K562 (cell line): ENCODE data around the gene C21orf58. TPM values are rescaled to one million over a fixed set of nuclear protein-coding genes. Genes with fewer than 3 reads are reported as not detected.

Source experiments
- ATF7 ChIP-seq: fragments of 450-650 bp; IDR thresholded peaks from 2 replicates; pipeline ENCODE4 v1.7.1; 2014; ENCODE audit warnings: mild to moderate bottlenecking, moderate library complexity
- CBFA2T3 ChIP-seq: fragments of 450-650 bp; IDR thresholded peaks from 2 replicates; pipeline ENCODE4 v1.6.1; 2017
- CBX3 ChIP-seq, 2 experiments: IDR thresholded peaks; 1 replicate in 1 of 2; 2 replicates in 1 of 2; pipeline ENCODE4 v1.6.1; 2012; ENCODE audit warnings: inconsistent platforms in 2 of 2, low read length in 2 of 2, borderline replicate concordance in 1 of 2, control low read depth in 1 of 2
- CXXC5 ChIP-seq: fragments of 250-450 bp; sonication (Bioruptor Pico); IDR thresholded peaks from 2 replicates; pipeline ENCODE4 v1.8.0; 2022; ENCODE audit warnings: inconsistent platforms, mild to moderate bottlenecking, moderate library complexity
- KDM1A ChIP-seq, 2 experiments: fragments of 450-650 bp; IDR thresholded peaks; 2 replicates each; pipeline ENCODE4 v1.6.1; 2016; ENCODE audit warnings: mild to moderate bottlenecking in 2 of 2
- MNT ChIP-seq, 2 experiments: fragments of 450-650 bp; conservative IDR thresholded peaks; 2 replicates each; pipeline ENCODE4 v1.6.1; 2017; ENCODE audit warnings: mild to moderate bottlenecking in 2 of 2, moderate library complexity in 2 of 2
- NRF1 ChIP-seq, 2 experiments: fragments of 450-650 bp; IDR thresholded peaks in 1 of 2; conservative IDR thresholded peaks in 1 of 2; 2 replicates each; pipeline ENCODE4 v1.6.1; 2014; ENCODE audit warnings: mild to moderate bottlenecking in 2 of 2
- POLR2AphosphoS5 ChIP-seq: IDR thresholded peaks from 2 replicates; pipeline ENCODE4 v1.6.1; 2011; ENCODE audit warnings: mild to moderate bottlenecking, low read depth, low read length, moderate library complexity; ENCODE audit not compliant: control insufficient read depth, insufficient read depth
- RBM17 ChIP-seq: fragments of 200-400 bp; formaldehyde crosslinking; IDR thresholded peaks from 2 replicates; pipeline ENCODE4 v1.6.1; 2017; ENCODE audit warnings: low read depth, mild to moderate bottlenecking, low read length, borderline replicate concordance
- SIX5 ChIP-seq, 2 experiments: IDR thresholded peaks; 2 replicates each; pipeline ENCODE4 v1.6.1; 2011; ENCODE audit warnings: low read length in 2 of 2, borderline replicate concordance in 1 of 2, low read depth in 1 of 2, mild to moderate bottlenecking in 1 of 2, moderate library complexity in 1 of 2; ENCODE audit not compliant: insufficient read depth in 1 of 2
- SMARCA4 ChIP-seq: fragments of 450-650 bp; IDR thresholded peaks from 2 replicates; pipeline ENCODE4 v1.6.1; 2016
- SRF ChIP-seq, 2 experiments: fragments of 250-450, 450-650 bp in 1 of 2; sonication (Bioruptor Pico) in 1 of 2; sonication (generic) in 1 of 2; formaldehyde crosslinking; IDR thresholded peaks; 2 replicates each; pipeline versions ENCODE4 v1.5.0 to v1.5.1; 2020 to 2022; ENCODE audit warnings: mild to moderate bottlenecking in 1 of 2, missing genetic modification reagents in 1 of 2
- THRAP3 ChIP-seq: fragments of 450-650 bp; IDR thresholded peaks from 2 replicates; pipeline ENCODE4 v1.6.1; 2016; ENCODE audit warnings: mild to moderate bottlenecking, inconsistent platforms, borderline replicate concordance
- TOE1 ChIP-seq, 2 experiments: fragments of 450-650 bp in 1 of 2; sonication (generic) in 1 of 2; formaldehyde crosslinking in 1 of 2; IDR thresholded peaks; 2 replicates each; pipeline versions ENCODE4 v1.7.1 to v1.8.0; 2016 to 2022; ENCODE audit warnings: borderline replicate concordance in 2 of 2, mild to moderate bottlenecking in 2 of 2, antibody characterized with exemption in 1 of 2, inconsistent platforms in 1 of 2, low read depth in 1 of 2, missing genetic modification reagents in 1 of 2, moderate library complexity in 1 of 2
- ZBED1 ChIP-seq: IDR thresholded peaks from 2 replicates; pipeline ENCODE4 v1.6.1; 2014
- ZNF121 ChIP-seq: sonication (generic); formaldehyde crosslinking; conservative IDR thresholded peaks from 2 replicates; pipeline ENCODE4 v1.8.0; 2022; ENCODE audit warnings: missing genetic modification reagents
- ZNF133 ChIP-seq: fragments of 250-450 bp; sonication (Bioruptor Pico); IDR thresholded peaks from 2 replicates; pipeline ENCODE4 v1.4.0; 2020; ENCODE audit warnings: mild to moderate bottlenecking
- polyA plus RNA-seq, 8 experiments: library from polyadenylated mRNA; depleted of rRNA in 4 of 8; stranded (reverse) in 5 of 8; unstranded in 3 of 8; fragments of >200 nt; fragmentation: Nextera tagmentation in 2 of 8; fragmentation: Illumina TruSeq in 1 of 8; extraction: Ambion mirVana in 2 of 8; extraction: Trizol in 1 of 8; gene quantifications; 2 replicates each; pipeline versions ENCODE4 v1.2.1 to v1.2.3, GENCODE V29; 2011 to 2014; ENCODE audit warnings: inconsistent platforms in 1 of 8, missing spikeins in 1 of 8
- total RNA-seq, 7 experiments: library from RNA; depleted of rRNA in 6 of 7; stranded (reverse); fragments of >200 nt in 6 of 7; fragmentation: Illumina TruSeq in 2 of 7; extraction: Trizol in 2 of 7; gene quantifications; 2 replicates each; pipeline versions ENCODE4 v1.2.1 to v1.2.3, GENCODE V29; 2011 to 2021; ENCODE audit warnings: low replicate concordance in 1 of 7
- TF ChIP-seq, protein P1 (sequence below), 2 experiments: fragments of 200-800 bp in 1 of 2; sonication (Bioruptor generic) in 1 of 2; sonication (generic) in 1 of 2; formaldehyde crosslinking in 1 of 2; IDR thresholded peaks in 1 of 2; conservative IDR thresholded peaks in 1 of 2; 2 replicates each; pipeline versions ENCODE4 v1.5.0 to v1.6.1; 2016 to 2020; ENCODE audit warnings: missing compliant biosample characterization in 1 of 2, missing genetic modification characterization in 1 of 2, missing genetic modification reagents in 1 of 2
- TF ChIP-seq, protein P2 (sequence below): fragments of 250-450 bp; sonication (Bioruptor Pico); IDR thresholded peaks from 2 replicates; pipeline ENCODE4 v1.5.0; 2020; ENCODE audit warnings: mild to moderate bottlenecking
- TF ChIP-seq, protein P3 (sequence below), 2 experiments: IDR thresholded peaks; 2 replicates each; pipeline ENCODE4 v1.6.1; 2012; ENCODE audit warnings: improper control_type of control experiment in 2 of 2, low read depth in 2 of 2, low read length in 2 of 2, borderline replicate concordance in 1 of 2

The C21orf58 gene
- total and polyA plus RNA-seq, 9 of the 15 experiments (the other 6 are each of a cell fraction or from before 2014, with no cell fraction given): 1.2 to 30.5 (median 12.4) TPM

DNA sequence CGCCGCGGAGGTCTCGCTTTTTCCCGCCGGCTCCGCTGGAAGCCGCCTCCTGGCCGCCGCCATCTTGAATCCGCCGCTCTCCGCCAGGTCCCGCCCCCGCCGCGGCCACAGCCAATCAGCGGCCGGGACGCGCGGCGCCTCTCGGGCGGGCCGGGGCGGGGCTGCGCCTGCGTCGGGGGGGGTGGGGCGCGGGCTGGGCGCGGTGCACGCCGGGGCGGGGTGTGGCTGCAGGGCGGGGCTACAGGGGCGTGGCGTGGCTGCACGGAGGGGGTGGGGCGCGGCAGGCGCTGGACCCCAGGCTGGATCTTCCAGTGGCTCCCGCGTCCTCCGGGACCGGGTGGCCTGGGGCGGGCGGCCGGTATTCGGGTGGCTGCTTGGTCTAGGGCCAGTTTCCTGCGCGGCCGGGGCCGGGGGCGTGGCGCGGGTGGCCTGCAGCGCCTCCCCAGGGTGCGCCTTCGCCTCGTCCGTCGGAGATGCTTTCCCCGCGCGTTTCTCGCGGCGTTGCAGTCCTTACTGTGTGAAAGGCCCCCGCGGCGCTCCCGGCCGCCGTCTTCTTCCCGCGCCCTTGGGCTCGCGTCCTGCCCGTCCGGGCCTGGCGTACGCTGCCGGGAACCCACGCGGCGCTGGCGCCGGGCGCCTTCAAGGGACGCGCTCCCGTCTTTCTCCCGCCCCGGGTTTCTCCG lies 861 bp upstream of the C21orf58 start (continued):
- TF ChIP-seq, protein P1, sequence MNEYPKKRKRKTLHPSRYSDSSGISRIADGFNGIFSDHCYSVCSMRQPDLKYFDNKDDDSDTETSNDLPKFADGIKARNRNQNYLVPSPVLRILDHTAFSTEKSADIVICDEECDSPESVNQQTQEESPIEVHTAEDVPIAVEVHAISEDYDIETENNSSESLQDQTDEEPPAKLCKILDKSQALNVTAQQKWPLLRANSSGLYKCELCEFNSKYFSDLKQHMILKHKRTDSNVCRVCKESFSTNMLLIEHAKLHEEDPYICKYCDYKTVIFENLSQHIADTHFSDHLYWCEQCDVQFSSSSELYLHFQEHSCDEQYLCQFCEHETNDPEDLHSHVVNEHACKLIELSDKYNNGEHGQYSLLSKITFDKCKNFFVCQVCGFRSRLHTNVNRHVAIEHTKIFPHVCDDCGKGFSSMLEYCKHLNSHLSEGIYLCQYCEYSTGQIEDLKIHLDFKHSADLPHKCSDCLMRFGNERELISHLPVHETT (CRISPR knock-in tag; conservative IDR thresholded peaks at IDR 0.05 in 1 of 2, IDR thresholded peaks at IDR 0.05 in 1 of 2): peak; percentile 56 to 80; a peak in 2 of 4 replicates
- TF ChIP-seq CXXC5 (CRISPR knock-in tag) (peak; percentile 48), SIX5 (IDR thresholded peaks at IDR 0.05; ENCODE audit: borderline replicate concordance in 1 of 2, insufficient read depth in 1 of 2, low read depth in 1 of 2, low read length in 2 of 2) (no peak), ZNF133 (CRISPR knock-in tag) (no peak), THRAP3 (no peak), POLR2AphosphoS5 (peak; percentile 50; the same call in 1 of the 2 replicates), KDM1A (IDR thresholded peaks at IDR 0.05) (no peak), ZBED1 (no peak), NRF1 (conservative IDR thresholded peaks at IDR 0.05 in 1 of 2, IDR thresholded peaks at IDR 0.05 in 1 of 2) (no peak), TOE1 (IDR thresholded peaks at IDR 0.05; ENCODE audit: borderline replicate concordance) (peak; percentile 26; the same call in 1 of the 2 replicates), TOE1 (CRISPR knock-in tag; IDR thresholded peaks at IDR 0.05; ENCODE audit: borderline replicate concordance, low read depth) (no peak), SRF (CRISPR knock-in tag; IDR thresholded peaks at IDR 0.05) (no peak), CBFA2T3 (no peak), RBM17 (no peak), MNT (conservative IDR thresholded peaks at IDR 0.05) (no peak), ATF7 (no peak), ZNF121 (CRISPR knock-in tag) (no peak), CBX3 (IDR thresholded peaks at IDR 0.05; ENCODE audit: borderline replicate concordance in 1 of 2, low read length in 2 of 2) (no peak), SMARCA4 (no peak)
- TF ChIP-seq, protein P2, sequence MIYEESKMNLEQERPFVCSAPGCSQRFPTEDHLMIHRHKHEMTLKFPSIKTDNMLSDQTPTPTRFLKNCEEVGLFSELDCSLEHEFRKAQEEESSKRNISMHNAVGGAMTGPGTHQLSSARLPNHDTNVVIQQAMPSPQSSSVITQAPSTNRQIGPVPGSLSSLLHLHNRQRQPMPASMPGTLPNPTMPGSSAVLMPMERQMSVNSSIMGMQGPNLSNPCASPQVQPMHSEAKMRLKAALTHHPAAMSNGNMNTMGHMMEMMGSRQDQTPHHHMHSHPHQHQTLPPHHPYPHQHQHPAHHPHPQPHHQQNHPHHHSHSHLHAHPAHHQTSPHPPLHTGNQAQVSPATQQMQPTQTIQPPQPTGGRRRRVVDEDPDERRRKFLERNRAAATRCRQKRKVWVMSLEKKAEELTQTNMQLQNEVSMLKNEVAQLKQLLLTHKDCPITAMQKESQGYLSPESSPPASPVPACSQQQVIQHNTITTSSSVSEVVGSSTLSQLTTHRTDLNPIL (CRISPR knock-in tag): no peak
- TF ChIP-seq, protein P3, sequence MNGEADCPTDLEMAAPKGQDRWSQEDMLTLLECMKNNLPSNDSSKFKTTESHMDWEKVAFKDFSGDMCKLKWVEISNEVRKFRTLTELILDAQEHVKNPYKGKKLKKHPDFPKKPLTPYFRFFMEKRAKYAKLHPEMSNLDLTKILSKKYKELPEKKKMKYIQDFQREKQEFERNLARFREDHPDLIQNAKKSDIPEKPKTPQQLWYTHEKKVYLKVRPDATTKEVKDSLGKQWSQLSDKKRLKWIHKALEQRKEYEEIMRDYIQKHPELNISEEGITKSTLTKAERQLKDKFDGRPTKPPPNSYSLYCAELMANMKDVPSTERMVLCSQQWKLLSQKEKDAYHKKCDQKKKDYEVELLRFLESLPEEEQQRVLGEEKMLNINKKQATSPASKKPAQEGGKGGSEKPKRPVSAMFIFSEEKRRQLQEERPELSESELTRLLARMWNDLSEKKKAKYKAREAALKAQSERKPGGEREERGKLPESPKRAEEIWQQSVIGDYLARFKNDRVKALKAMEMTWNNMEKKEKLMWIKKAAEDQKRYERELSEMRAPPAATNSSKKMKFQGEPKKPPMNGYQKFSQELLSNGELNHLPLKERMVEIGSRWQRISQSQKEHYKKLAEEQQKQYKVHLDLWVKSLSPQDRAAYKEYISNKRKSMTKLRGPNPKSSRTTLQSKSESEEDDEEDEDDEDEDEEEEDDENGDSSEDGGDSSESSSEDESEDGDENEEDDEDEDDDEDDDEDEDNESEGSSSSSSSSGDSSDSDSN (IDR thresholded peaks at IDR 0.05; ENCODE audit: borderline replicate concordance in 1 of 2, low read depth in 2 of 2, low read length in 2 of 2): 0 out of 4 replicates have a peak, but pooled peaks have one; percentile 4 to 16
